SK-N-SH (cell line): ENCODE data around the gene SLC25A47. TPM values are rescaled to one million over a fixed set of nuclear protein-coding genes. Genes with fewer than 3 reads are reported as not detected.

Experiments used
- CTCF ChIA-PET: fragments of 300-600, 350-600 bp; formaldehyde crosslinking; extraction: SDS; loops from one replicate; lab custom pipeline; 2021; lab: Yijun Ruan, JAX
- POLR2A ChIA-PET: fragments of 350-600 bp; sonication (Branson Sonifier 250); formaldehyde crosslinking; extraction: SDS; loops from one replicate; lab custom pipeline; 2020; ENCODE audit warnings: antibody characterized with exemption, inconsistent platforms; lab: Yijun Ruan, JAX
- DNase-seq: peaks from one replicate; pipeline ENCODE4 v3.0.0; 2012
- H2AFZ ChIP-seq: fragments of 200-600 bp; sonication (generic); 2 replicates; pipeline ENCODE4 v1.8.1; 2016; ENCODE audit warnings: antibody characterized with exemption, mild to moderate bottlenecking, low read depth
- H3F3A ChIP-seq: fragments of 200-600 bp; sonication (generic); replicated peaks from 2 replicates; pipeline ENCODE3; 2016; ENCODE audit warnings: antibody characterized with exemption, mild to moderate bottlenecking; ENCODE audit not compliant: insufficient read depth
- H3K27ac ChIP-seq, 2 experiments: fragments of 200-500 bp in 1 of 2; fragments of 200-600 bp in 1 of 2; sonication (Bioruptor generic) in 1 of 2; sonication (generic), shearing (Covaris generic) in 1 of 2; 2 replicates each; pipeline versions ENCODE4 v1.5.1 to v1.6.1; 2014 to 2016; ENCODE audit warnings: low read depth in 2 of 2, inconsistent platforms in 1 of 2, low read length in 1 of 2, mild to moderate bottlenecking in 1 of 2, mixed read lengths in 1 of 2
- H3K27me3 ChIP-seq: fragments of 200-600 bp; sonication (generic), shearing (Covaris generic); 2 replicates; pipeline ENCODE4 v1.6.1; 2016; ENCODE audit warnings: mixed run types; ENCODE audit not compliant: insufficient read depth
- H3K36me3 ChIP-seq, 2 experiments: fragments of 200-500 bp in 1 of 2; fragments of 200-600 bp in 1 of 2; sonication (Bioruptor generic) in 1 of 2; sonication (generic) in 1 of 2; replicated peaks in 1 of 2; 2 replicates each; pipeline versions ENCODE3 to v1.5.1; 2014 to 2016; ENCODE audit warnings: low read length in 1 of 2, mild to moderate bottlenecking in 1 of 2; ENCODE audit not compliant: insufficient read depth in 2 of 2, control insufficient read depth in 1 of 2
- H3K4me1 ChIP-seq, 2 experiments: fragments of 200-500 bp in 1 of 2; fragments of 200-600 bp in 1 of 2; sonication (Bioruptor generic) in 1 of 2; sonication (generic), shearing (Covaris generic) in 1 of 2; 2 replicates each; pipeline versions ENCODE4 v1.5.1 to v1.6.1; 2014 to 2016; ENCODE audit warnings: low read depth in 1 of 2, low read length in 1 of 2, mixed run types in 1 of 2; ENCODE audit not compliant: insufficient read depth in 2 of 2, control insufficient read depth in 1 of 2
- H3K4me2 ChIP-seq: fragments of 200-600 bp; sonication (generic), shearing (Covaris generic); 2 replicates; pipeline ENCODE4 v1.6.1; 2017; ENCODE audit warnings: mixed run types
- H3K4me3 ChIP-seq, 2 experiments: fragments of 200-500 bp in 1 of 2; fragments of 200-600 bp in 1 of 2; sonication (Bioruptor generic) in 1 of 2; sonication (generic), shearing (Covaris generic) in 1 of 2; 2 replicates each; pipeline versions ENCODE4 v1.5.1 to v1.8.1; 2014 to 2016; ENCODE audit warnings: low read depth in 2 of 2, inconsistent platforms in 1 of 2, low read length in 1 of 2, mild to moderate bottlenecking in 1 of 2, mixed read lengths in 1 of 2, moderate library complexity in 1 of 2
- H3K79me2 ChIP-seq: fragments of 200-600 bp; sonication (generic); 2 replicates; pipeline ENCODE4 v1.8.1; 2017; ENCODE audit warnings: mild to moderate bottlenecking; ENCODE audit not compliant: insufficient read depth
- H3K9ac ChIP-seq: fragments of 200-600 bp; sonication (generic); 2 replicates; pipeline ENCODE4 v1.6.1; 2017; ENCODE audit warnings: mixed run types
- H3K9me2 ChIP-seq: fragments of 200-600 bp; sonication (generic); 2 replicates; pipeline ENCODE4 v1.6.1; 2017; ENCODE audit warnings: mixed run types
- H3K9me3 ChIP-seq: fragments of 200-600 bp; sonication (generic); 2 replicates; pipeline ENCODE4 v1.6.1; 2017; ENCODE audit warnings: mixed run types, mild to moderate bottlenecking, moderate library complexity
- H4K20me1 ChIP-seq: fragments of 200-600 bp; sonication (generic); 2 replicates; pipeline ENCODE4 v1.6.1; 2017; ENCODE audit warnings: mild to moderate bottlenecking, mixed run types; ENCODE audit not compliant: insufficient read depth
- CHD2 ChIP-seq: fragments of 150-350 bp; IDR thresholded peaks from 2 replicates; pipeline ENCODE4 v1.6.1; 2018; ENCODE audit warnings: low read length; ENCODE audit not compliant: partially characterized antibody
- ELF1 ChIP-seq: IDR thresholded peaks from 2 replicates; pipeline ENCODE4 v1.4.0; 2012
- FOSL2 ChIP-seq: IDR thresholded peaks from 2 replicates; pipeline ENCODE4 v1.4.0; 2012; ENCODE audit warnings: low read depth, mild to moderate bottlenecking, moderate library complexity, borderline replicate concordance
- GATA2 ChIP-seq: sonication (generic); formaldehyde crosslinking; IDR thresholded peaks from 2 replicates; pipeline ENCODE4 v1.5.0; 2020; ENCODE audit warnings: mild to moderate bottlenecking, missing genetic modification reagents
- NFIC ChIP-seq: IDR thresholded peaks from 2 replicates; pipeline ENCODE4 v1.4.0; 2012; ENCODE audit warnings: borderline replicate concordance
- POLR2AphosphoS5 ChIP-seq: IDR thresholded peaks from 2 replicates; pipeline ENCODE4 v1.6.1; 2012; ENCODE audit warnings: low read depth, low read length
- RXRA ChIP-seq: IDR thresholded peaks from 2 replicates; pipeline ENCODE4 v1.4.0; 2012; ENCODE audit warnings: low read depth, mild to moderate bottlenecking, borderline replicate concordance
- SIN3A ChIP-seq: IDR thresholded peaks from 2 replicates; pipeline ENCODE4 v1.6.1; 2012; ENCODE audit warnings: low read depth, mild to moderate bottlenecking, low read length, moderate library complexity, borderline replicate concordance
- TAF1 ChIP-seq: IDR thresholded peaks from 2 replicates; pipeline ENCODE4 v1.6.1; 2012; ENCODE audit warnings: low read depth, mild to moderate bottlenecking, low read length, moderate library complexity, borderline replicate concordance
- TCF12 ChIP-seq: IDR thresholded peaks from 2 replicates; pipeline ENCODE4 v1.4.0; 2012
- YY1 ChIP-seq: IDR thresholded peaks from 2 replicates; pipeline ENCODE4 v1.4.0; 2012; ENCODE audit warnings: low read depth, mild to moderate bottlenecking
- WGBS: methylation state at CpG from one replicate; pipeline ENCODE4 v1.1.6; 2017; ENCODE audit warnings: low lambda C conversion rate; 5-methylcytosine and 5-hydroxymethylcytosine counted together
- polyA plus RNA-seq, 3 experiments: library from polyadenylated mRNA; depleted of rRNA; stranded (reverse); fragments of >200 nt; gene quantifications; 2 replicates each; pipeline ENCODE4 v1.2.3, GENCODE V29; 2012
- TF ChIP-seq, protein P1 (sequence below): IDR thresholded peaks from 2 replicates; pipeline ENCODE4 v1.6.1; 2012; ENCODE audit warnings: mild to moderate bottlenecking, low read depth, low read length, moderate library complexity
- TF ChIP-seq, protein P2 (sequence below): fragments of 150-350 bp; IDR thresholded peaks from 2 replicates; pipeline ENCODE4 v1.6.1; 2016; ENCODE audit warnings: mild to moderate bottlenecking, low read depth, low read length
- TF ChIP-seq, protein P3 (sequence below): fragments of 200-600 bp; sonication (generic); IDR thresholded peaks from 2 replicates; pipeline ENCODE4 v1.6.1; 2017; ENCODE audit warnings: antibody characterized with exemption, mild to moderate bottlenecking, moderate library complexity

SLC25A47 gene
- polyA plus RNA-seq, 1 of the 3 experiments (the other 2 are of a cell fraction) = not detected

DNA sequence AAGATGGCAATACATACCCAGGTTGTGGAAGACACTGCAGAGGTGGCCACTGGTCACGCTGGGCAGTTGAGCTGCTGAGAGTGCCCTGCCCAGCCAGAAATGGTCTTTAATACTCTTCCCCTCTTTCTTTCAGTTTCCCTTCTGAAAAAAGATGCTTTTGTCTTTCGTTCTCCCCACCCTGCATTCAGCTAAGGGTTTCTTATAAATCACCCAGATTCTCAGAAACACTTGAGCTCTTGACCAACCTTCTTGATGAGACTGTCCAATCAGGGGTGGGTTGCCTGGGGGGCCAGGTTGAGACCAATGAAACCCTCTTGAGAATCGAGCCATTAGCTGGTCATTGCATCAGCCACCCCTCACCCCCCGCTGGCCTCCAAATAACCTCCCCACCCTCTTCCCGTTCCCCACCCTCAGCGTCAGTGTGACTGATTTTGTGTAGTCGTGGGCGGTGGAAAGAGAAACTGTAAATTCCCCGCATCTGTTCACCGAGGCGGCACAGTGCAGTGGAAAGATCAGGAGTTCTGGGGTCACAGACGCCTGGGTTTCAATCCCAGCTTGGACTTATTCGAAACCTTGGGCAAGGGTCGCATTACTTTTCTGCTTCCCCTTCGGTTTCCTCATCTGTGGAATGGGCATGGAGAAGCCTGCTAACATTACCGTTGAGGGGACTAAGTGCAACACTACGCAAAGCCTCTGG, 52.3 kb downstream of the SLC25A47 start:
- no peaks in the 10 kb centered on the region for H3K9me2 ChIP-seq
- H3K9ac ChIP-seq = peak overlapping the region; percentile 94
- POLR2A ChIA-PET = interaction anchor here (0.5 to 1.8 kb wide), 8 partner anchors 11 to 306 kb away, joined by 3 to 6 read pairs (median 4); partner anchors contain the start of gene SLC25A29
- H2AFZ ChIP-seq = peak overlapping the region; percentile 19; the same call in 1 of the 2 replicates
- H3K79me2 ChIP-seq = peaks cover 43% of the 10 kb centered on the region
- peak; percentile 60 for DNase-seq
- H3K27ac ChIP-seq = peak overlapping the region; percentile 87 to 98
- no peaks in the 10 kb centered on the region for H3K9me3 ChIP-seq
- 3% methylated on average over 17 of the region's 17 CpGs for WGBS
- H3K4me2 ChIP-seq = peak overlapping the region; percentile 83
- TF ChIP-seq TAF1 (peak; percentile 19; the same call in 1 of the 2 replicates), TCF12 (no peak), POLR2AphosphoS5 (peak; percentile 33; the same call in 1 of the 2 replicates), RXRA (peak; percentile 49; the same call in 1 of the 2 replicates)
- TF ChIP-seq, protein P1, sequence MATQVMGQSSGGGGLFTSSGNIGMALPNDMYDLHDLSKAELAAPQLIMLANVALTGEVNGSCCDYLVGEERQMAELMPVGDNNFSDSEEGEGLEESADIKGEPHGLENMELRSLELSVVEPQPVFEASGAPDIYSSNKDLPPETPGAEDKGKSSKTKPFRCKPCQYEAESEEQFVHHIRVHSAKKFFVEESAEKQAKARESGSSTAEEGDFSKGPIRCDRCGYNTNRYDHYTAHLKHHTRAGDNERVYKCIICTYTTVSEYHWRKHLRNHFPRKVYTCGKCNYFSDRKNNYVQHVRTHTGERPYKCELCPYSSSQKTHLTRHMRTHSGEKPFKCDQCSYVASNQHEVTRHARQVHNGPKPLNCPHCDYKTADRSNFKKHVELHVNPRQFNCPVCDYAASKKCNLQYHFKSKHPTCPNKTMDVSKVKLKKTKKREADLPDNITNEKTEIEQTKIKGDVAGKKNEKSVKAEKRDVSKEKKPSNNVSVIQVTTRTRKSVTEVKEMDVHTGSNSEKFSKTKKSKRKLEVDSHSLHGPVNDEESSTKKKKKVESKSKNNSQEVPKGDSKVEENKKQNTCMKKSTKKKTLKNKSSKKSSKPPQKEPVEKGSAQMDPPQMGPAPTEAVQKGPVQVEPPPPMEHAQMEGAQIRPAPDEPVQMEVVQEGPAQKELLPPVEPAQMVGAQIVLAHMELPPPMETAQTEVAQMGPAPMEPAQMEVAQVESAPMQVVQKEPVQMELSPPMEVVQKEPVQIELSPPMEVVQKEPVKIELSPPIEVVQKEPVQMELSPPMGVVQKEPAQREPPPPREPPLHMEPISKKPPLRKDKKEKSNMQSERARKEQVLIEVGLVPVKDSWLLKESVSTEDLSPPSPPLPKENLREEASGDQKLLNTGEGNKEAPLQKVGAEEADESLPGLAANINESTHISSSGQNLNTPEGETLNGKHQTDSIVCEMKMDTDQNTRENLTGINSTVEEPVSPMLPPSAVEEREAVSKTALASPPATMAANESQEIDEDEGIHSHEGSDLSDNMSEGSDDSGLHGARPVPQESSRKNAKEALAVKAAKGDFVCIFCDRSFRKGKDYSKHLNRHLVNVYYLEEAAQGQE = peak; percentile 8; the same call in 1 of the 2 replicates
- no peaks in the 10 kb centered on the region for H3K27me3 ChIP-seq
- peaks cover 0 to 20% of the 10 kb centered on the region in 2 experiments; a peak in 1 of 4 replicates for H3K4me1 ChIP-seq
- H3F3A ChIP-seq = peaks cover 8% of the 10 kb centered on the region
- peak overlapping the region; percentile 70 to 93 for H3K4me3 ChIP-seq
- CTCF ChIA-PET = interaction anchor here (0.8 to 4.6 kb wide), 7 partner anchors 9 to 315 kb away, joined by 3 to 22 read pairs (median 5); no protein-coding TSS in a partner anchor
- no peaks in the 10 kb centered on the region for H4K20me1 ChIP-seq
- H3K36me3 ChIP-seq = peaks cover 0 to 4% of the 10 kb centered on the region in 2 experiments

DNA sequence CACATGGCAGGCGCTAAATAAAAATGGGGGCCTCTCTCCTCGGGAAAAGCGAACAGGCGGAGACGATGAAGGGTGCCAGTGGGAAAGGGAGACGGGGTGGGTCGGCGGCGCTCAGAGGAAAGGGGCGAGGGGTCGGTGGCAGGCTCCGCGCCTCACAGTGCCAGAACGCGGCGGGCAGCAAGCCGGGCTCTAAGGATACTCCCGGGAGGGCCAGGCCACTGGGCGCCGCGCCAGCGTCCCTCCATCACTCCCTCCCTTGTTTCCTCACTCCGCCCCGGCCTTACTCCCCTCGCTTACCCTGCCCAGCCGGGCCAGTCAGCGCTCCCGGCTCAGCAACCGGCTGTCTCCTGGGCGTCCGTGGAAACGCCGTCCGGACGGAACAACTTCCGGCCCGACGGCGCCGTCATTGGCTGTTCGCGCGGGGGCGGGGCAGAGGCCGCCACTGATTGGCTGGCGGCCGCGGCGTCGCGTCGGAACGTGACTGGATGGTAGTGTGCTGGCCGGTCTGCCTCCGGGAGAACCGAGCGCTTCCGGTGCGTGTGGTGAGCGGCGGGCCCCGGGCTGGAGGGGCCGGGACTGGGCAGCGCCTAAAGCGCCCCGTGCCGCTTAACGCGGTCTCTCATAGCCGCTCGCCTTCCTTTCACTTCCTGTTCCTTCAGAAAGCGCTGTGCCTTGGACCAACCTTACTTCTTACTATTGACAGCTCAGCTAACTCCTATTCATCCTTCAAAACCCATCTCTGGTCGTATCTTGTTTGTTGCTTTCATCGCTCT, 53.0 kb downstream of the SLC25A47 start, which contains the start of gene WDR25:
Gene WDR25, plus strand, starts transcription at position 523 of the 773 bp plus-strand sequence.
- Histone ChIP-seq H3K36me3 (peaks cover 0 to 4% of the 10 kb centered on the region in 2 experiments), H3K4me3 (peak within 1 kb of the TSS; percentile 70 to 93), H3K4me2 (peak within 1 kb of the TSS; percentile 83), H3K9me2 (no peaks in the 10 kb centered on the region), H3K79me2 (peaks cover 40% of the 10 kb centered on the region), H3K9ac (peak within 1 kb of the TSS; percentile 94), H3F3A (peaks cover 8% of the 10 kb centered on the region), H4K20me1 (no peaks in the 10 kb centered on the region), H2AFZ (peak within 1 kb of the TSS; percentile 99), H3K27ac (peak within 1 kb of the TSS; percentile 87 to 98), H3K4me1 (peaks cover 0 to 20% of the 10 kb centered on the region in 2 experiments; a peak in 1 of 4 replicates), H3K9me3 (no peaks in the 10 kb centered on the region), H3K27me3 (no peaks in the 10 kb centered on the region)
- WGBS = 1% methylated on average over 59 of the region's 74 CpGs
- ChIA-PET POLR2A (interaction anchor here (1.0 to 1.8 kb wide), 3 partner anchors 14 to 70 kb away, joined by 5 to 6 read pairs (median 5); partner anchors contain the start of gene SLC25A29), CTCF (interaction anchor here (0.8 to 4.6 kb wide), 5 partner anchors 8 to 315 kb away, joined by 3 to 22 read pairs (median 8); no protein-coding TSS in a partner anchor)
- peak; percentile 95 for DNase-seq
- TF ChIP-seq ELF1 (peak; percentile 74), POLR2AphosphoS5 (peak; percentile 68), SIN3A (peak; percentile 85; the same call in 1 of the 2 replicates), GATA2 (no peak), NFIC (peak; percentile 67), YY1 (peak; percentile 61; the same call in 1 of the 2 replicates), FOSL2 (no peak), CHD2 (peak; percentile 85)
- TF ChIP-seq, protein P2, sequence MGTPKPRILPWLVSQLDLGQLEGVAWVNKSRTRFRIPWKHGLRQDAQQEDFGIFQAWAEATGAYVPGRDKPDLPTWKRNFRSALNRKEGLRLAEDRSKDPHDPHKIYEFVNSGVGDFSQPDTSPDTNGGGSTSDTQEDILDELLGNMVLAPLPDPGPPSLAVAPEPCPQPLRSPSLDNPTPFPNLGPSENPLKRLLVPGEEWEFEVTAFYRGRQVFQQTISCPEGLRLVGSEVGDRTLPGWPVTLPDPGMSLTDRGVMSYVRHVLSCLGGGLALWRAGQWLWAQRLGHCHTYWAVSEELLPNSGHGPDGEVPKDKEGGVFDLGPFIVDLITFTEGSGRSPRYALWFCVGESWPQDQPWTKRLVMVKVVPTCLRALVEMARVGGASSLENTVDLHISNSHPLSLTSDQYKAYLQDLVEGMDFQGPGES = peak; percentile 68
- TF ChIP-seq, protein P3, sequence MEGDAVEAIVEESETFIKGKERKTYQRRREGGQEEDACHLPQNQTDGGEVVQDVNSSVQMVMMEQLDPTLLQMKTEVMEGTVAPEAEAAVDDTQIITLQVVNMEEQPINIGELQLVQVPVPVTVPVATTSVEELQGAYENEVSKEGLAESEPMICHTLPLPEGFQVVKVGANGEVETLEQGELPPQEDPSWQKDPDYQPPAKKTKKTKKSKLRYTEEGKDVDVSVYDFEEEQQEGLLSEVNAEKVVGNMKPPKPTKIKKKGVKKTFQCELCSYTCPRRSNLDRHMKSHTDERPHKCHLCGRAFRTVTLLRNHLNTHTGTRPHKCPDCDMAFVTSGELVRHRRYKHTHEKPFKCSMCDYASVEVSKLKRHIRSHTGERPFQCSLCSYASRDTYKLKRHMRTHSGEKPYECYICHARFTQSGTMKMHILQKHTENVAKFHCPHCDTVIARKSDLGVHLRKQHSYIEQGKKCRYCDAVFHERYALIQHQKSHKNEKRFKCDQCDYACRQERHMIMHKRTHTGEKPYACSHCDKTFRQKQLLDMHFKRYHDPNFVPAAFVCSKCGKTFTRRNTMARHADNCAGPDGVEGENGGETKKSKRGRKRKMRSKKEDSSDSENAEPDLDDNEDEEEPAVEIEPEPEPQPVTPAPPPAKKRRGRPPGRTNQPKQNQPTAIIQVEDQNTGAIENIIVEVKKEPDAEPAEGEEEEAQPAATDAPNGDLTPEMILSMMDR = no peak
